NCI-H128 (cell line): ENCODE measurements around the gene ADGRB3.

Experiments used
- DNase-seq: peaks from one replicate; lab custom pipeline; 2025; ENCODE audit not compliant: unreplicated experiment; lab: John Stamatoyannopoulos, UW

ADGRB3 gene

DNA sequence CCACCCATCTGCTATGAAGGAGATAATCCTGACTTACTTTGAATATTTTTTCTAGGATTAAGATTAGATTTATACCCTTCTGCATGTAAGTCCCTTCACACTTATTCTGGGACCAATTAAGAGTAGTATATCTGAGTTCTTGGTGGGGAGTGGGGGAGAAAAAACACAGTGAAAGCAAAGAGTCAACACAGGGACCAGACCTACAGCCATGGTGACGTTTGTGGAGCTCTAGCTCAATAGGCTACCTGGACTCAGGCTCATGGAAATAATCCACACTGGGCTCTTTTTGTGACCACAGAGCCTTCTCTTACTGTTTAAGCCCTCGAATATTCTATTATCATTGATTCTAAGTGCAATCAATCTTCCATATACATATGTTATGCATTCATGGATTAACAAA is 670.4 kb downstream of the ADGRB3 start:
- DNase-seq, result no peak

DNA sequence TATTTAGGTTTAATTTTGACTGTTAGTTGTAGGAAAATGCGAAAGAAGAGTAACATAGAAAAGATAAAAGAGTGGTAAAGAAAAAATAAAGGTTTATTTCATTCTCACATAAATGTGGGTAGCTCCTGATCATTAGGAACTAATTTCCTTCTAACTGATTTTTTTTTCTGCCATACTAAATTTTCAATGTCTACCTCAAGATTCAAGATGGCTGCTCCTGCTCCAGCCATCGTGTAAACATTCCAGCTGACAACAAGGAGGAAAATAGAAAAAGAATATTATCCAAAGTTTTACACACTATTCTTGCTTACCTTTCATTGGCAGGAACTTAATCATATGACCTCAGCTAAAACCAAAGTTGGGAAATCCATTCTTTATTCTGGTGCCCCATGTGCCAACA is 673.5 kb downstream of the ADGRB3 start:
- DNase-seq, result no peak

DNA sequence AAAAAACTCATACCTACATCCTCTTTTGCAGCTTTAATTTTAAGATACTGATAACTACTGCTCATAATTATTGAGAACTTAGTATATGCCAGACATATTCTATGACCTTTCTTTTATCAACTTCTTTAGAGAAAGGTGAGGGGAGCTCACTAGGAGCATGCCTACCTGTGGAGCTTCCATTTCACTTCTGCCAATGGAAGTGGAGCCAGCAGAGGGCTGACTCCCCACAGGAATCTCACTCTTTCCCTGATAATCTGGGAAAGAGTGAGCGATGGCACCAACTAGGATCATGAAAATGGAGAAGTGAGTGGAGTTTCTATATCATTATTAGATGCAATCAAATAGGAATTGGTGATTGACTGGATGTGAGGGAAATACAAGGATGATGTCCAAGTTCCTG is 676.8 kb downstream of the ADGRB3 start:
- DNase-seq, result no peak

DNA sequence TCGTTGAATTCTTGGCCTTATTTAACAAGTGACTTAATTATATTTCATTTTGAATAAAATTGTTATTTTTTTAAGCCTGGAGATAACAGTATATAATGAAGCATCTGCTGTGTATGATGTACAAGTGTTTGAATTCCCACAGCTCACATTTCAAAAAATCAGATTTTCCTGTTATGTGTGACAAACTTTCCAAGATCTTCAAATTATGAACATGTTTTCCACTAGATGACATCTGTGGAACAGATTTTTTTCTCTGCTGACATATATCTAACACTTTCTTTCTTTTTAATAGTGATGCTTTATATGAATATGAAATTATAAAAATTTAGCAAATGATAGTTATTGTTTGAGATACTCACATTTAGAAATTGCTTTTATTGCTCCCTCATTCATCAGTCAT is 678.9 kb downstream of the ADGRB3 start:
- no peak for DNase-seq

DNA sequence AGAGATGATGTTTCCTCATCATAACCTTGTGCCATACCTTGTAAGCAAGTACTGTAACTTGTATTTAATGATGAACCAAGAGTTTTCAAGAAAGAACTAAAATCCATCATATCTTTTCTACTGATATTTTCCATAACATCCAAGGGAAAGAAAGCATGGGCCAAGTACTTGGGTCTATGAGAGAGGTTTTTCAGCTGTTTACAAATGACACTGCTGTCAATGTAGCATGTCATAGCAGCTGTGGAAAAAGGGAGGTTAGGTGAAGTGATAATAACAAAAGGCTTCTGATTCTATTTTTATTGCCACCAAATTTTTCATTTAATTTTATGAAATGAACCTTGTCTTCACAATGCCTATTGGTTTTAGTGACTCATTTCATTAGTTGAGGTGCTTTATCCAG is 679.4 kb downstream of the ADGRB3 start:
- DNase-seq, result no peak

DNA sequence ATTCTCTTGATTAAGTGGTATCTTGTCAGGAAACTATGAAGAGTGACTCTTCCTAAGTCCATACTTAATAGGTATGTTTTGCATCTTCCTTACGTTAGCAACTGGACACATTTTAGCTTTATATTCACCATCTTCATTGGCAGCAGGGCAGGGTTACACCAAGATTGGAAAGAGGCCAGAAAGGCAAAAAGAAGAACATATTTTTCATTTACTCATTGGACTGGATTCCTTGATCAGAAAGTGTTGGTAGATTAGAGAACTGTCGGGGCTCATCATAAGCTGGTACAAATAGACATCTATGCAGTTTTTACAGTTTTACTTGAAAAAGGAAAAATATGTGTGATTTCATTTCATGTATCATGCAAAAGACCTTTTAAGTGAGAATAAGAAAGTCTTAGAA is 696.8 kb downstream of the ADGRB3 start:
- no peak for DNase-seq

DNA sequence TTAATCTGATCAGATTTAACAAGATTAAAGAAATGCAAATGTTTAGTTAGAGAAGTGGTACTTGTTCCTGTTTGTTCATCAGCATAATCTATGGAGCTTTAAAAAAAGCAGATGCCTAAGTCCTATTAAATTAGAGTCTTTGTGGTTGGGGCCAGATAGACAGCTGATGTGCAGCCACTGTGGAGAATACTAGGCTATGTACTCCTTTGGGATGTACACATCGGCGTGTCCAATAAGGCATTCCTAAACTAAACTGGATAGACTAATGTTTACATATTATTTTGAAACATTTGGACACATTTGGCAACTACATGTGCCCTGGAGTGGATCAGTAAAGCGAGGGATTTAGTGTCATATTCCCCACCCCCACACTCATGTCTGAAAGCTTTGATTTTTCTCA is 702.2 kb downstream of the ADGRB3 start:
- no peak for DNase-seq

DNA sequence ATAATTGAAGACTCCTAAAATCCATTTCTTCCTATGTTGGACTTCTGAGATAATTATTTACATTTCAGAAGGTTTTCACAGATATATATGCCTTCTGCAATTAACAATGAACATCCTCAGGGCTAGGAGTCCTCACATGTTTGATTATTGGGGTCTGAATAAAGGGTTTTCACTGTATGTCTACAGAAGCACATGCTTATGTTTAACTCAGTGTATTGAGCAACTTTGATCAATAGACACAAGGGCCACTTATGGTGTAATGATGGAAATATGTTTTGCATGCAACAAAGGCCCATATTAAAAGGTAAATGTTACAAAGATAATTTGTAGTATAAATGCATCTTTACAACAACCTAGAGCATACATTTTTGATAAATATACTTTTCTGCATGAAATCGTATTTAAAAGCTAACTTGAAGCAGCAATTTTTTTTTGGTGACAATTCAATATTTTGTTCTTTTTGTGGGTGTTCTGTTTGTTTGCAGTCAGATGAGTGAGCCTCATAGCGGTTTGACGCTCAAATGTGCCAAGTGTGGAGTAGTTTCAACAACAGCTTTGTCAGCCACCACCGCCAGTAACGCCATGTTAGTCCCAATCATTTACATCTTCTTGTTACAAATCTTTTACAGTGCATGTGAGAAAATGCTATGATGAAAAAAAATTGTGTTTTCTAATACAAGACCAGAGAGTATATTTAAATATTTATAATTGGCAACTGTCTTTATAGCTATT is 703.5 kb downstream of the ADGRB3 start:
- DNase-seq, result no peak

DNA sequence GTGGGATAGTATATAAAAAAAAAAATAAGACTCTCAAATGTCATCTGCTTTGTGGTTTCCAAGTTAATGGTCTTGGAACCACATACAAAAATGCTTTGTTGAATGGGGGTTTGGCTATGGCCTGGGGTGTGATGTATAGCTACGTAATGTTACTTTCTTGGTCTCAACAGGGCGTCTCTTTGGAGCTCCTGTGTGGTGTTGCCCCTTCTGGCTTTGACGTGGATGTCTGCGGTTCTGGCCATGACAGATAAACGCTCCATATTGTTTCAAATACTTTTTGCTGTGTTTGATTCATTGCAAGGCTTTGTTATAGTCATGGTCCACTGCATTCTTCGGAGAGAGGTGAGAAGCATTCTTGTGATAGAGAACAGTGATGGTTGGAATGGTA is 704.1 kb downstream of the ADGRB3 start:
- DNase-seq, result no peak

DNA sequence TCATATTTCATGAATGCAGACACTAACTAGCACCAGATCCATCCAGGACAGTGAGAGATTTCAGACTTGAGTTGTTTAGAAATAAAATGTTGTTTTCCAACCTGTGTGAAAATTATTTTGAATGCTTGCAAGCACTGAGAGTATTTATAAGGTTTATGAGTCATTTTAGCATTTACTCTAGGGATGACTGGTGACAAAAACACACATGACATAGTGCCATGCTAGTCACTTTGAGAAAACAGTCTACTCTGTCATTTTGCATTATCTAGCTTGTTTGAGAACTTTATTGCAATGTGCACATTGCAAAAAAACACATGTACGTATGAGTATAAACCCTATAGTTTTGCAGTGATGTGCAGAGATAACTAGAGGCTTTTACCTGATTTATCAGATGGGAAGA is 705.1 kb downstream of the ADGRB3 start:
- DNase-seq, result no peak

DNA sequence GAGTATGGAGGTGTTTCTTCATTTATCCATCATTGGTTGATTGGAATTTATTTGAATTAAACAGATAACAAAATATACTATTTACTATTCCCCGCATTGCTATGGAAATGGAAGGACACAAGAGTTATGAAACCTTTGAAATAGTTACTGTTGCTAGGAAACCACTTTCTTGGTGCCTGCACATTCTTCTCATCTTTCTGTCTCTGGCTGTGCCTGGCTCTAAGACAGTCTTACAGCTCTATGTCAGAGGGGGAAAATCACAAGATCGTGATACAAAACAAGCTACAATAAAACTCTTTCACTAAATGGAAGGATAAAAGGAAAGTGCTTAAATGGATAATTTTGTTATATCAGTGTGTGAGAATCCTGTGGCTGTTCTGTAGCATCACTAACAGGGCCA is 708.8 kb downstream of the ADGRB3 start:
- no peak for DNase-seq

DNA sequence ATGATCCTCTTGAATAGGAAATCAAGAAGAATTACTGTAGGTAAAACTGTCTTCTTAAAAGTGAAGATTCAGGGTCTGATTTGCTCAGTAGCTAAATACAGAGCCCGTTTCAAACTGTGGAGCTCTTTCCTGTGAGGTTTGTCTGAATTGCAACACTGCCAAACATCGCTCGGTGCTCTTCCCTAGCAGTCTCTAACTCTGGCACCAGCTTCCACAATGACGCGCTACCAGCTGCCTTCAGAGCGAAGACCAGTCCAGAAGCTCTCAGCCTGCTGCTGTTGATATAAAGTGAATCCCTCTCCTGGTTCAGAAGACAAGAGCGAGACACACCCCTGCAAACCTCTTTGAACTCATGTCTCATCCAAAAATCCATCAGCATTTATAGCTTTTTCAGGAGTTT is 714.7 kb downstream of the ADGRB3 start:
- no peak for DNase-seq

DNA sequence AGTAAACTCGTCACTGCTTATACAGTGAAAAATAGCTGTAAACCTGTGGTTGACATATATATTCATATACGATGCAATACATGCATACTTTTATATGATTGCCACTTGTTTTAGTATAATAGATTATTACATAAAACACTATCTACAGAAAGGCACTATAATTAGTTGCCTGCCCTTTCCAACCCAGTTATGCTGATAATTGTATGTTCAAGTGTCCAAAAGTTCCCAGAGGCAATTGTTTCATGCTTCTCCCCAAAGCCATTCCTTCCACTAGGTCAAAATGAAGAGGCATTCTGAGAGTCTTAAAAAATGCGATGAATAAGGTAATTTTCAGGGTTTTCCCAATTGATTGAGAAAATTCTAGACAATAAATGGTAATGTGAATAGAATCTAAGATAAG is 727.1 kb downstream of the ADGRB3 start:
- no peak for DNase-seq

DNA sequence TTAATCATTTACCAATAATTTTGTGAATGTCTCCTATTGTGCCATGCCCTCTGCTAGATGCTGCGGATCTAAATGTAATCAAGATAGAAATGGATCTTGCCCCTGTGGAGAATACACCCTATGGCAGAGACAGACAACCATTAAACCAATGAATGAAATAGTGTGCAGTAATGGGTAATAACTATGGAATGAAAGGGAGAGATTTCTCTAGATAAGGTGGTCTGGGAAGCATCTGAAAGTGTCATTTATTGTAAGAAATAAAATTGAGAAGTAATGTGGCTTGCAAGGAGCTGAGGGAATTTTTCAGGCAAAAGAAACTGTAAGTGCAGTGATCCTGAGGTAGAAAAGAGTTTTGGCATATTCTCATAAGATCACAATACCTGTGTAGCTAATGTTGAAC is 731.7 kb downstream of the ADGRB3 start:
- DNase-seq, result no peak

DNA sequence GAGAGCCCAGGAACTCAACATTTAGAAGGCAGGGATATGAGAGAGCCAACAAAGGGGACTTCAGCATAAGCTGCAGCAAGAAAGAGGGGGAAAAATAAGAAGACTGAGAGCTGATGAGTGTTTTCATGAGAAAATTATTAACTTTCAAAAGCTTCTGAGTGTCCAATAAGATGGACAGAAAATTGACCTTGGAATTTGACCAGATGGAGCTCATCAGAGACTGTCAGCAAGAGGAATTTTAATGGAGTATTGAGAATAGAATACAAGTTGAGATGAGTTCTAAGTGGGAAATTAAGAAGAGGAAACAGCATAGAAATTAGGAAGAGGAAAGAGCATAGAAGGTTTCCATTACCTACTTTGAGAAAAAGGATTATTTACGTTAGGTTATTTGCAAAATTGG is 733.5 kb downstream of the ADGRB3 start:
- DNase-seq, result no peak

DNA sequence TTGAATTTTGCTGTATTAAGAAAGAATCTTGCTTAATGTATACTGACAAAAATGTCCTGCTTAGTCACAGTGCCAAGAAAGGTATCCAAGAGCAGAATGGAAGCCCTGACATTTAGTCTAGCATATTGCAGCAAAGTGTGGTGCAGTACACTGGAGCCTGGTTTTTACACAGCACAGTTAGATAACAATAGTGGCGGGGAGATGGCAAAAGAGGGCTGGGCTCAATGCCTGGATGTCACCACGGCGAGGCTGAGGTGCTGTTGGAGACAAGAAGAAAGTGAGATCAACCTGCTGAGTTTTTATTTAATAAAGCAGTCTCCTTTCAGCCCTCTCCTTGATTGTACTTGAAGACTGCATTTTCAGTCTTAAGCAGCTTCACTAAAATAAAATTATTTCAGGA is 735.7 kb downstream of the ADGRB3 start:
- DNase-seq, result no peak

DNA sequence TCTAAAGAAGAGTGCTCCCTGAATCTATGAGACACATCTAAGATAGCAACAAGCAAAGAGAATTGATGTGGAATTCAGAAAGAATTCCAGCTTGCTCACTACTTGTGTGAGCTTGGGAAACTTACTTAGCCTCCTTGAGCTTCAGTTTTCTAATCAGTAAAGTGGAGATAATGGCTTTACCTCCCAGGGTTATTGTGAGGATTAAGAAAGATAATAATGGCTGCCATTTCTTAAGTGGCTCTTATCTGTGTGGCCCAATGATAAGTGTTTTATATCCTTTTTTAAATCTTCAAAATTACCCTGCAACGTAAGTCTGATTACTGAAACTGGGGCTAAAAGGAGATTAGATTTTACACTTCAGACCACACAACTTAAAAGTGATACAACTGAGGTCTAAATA is 743.2 kb downstream of the ADGRB3 start:
- no peak for DNase-seq

DNA sequence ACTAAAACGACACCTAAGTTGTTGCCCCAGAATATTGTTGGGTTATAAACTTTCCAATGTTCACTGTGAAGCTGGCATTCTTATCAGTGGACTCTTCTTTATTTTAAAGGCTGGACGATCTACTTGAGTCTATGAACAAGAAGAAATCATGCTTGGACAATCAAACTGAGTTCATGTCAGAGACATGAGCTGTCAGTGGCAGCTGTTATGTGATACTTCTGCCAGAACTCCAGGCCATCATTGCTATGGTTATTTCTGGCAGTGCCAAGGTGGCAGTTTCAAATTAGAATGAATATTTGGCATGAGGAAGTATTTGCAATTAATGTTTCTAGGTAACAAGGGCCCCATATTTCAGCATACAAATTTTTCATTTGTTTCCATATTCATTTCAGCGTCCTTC is 744.4 kb downstream of the ADGRB3 start:
- DNase-seq, result no peak

DNA sequence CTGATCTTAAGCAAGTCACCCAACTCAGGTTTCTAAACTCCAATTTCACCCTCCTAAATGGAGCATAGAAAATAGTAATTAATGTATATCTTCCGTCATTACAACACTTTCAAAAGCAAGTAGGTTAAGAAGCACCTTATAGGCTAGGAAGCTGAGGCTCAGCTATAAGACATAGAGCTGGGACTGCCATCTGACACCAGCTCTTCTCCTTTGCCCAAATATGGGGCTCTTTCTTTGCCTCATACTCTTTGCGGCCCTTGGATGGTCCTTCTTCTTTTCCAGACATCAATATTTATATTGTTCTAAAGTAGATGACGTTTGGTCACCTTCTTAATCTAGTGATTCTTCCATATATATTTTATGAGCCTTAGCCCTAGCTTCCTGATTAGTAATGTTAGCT is 748.5 kb downstream of the ADGRB3 start:
- no peak for DNase-seq

DNA sequence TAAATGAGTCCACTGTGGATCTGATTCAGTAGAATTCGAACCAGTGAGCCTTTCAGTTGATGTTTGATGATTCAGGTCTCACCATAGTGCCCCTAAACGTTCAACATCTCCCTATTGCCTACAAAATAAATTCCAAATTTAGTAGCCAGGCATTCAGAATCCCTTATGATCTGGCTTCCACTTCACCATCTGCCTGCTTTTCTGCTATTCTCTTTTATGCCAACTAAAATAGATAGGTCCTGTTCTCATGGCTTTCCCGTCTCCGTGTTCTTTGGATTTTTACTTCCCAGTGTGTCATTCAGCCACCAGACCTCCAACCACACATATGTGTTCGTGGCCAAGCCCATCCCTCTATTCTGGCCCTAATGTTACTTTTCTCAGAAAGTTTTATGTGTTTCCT is 751.3 kb downstream of the ADGRB3 start:
- no peak for DNase-seq

DNA sequence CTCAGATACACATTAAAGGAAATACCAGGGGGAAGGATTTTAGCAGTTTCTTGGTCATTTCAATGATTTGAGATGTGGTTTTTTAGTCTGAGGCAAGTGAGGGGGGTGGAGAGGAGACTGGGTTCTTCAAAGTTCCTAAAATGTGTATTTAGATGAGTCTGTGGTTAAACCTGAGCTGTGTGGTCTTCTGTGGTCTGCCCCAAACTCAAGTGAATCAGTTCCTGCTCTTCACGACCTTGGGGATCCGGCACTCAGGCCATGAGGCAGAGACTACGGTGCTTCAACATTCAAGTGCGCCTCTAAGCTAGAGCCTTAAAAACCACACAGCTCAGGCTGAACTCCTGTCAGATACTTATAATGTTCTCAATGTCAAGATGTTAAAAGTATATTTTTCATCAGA is 755.0 kb downstream of the ADGRB3 start:
- no peak for DNase-seq

DNA sequence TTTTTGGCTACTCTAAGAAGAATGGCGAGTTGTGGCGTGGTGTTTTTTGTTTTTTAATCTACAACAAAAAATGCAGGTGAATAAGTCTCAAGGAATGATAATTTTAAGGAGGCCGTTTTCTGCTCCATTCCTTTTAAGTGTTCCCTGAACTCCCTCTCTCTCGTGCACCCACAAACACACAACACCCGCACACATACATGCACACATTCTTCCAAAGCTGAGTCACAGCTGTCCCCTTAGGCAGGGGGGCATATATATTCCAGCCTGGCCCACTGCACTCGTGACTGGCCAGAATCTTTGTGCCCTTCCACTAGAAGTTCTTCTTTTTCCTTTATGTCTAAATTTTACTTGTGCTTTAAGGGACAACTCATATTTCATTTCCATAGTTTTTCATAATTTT is 756.0 kb downstream of the ADGRB3 start:
- no peak for DNase-seq

DNA sequence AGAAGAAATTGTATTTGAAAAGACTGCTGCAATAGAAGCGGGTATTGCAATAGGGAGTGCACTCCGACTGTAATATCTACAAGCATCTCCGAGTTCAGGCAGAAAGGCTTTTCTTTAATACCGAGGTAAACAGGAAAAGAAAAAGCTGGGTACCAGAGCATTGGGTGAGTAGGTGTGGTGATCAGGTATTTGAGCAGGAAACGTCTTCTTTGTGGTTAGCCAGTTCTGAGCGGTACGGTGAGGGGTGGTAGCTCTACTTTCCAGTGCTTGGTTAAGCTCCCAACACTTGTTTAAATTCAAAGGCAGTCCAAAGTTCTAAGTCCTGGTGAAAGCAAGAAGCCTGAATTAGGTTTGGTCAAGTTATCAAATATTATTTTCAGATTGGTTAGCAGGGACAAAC is 757.7 kb downstream of the ADGRB3 start:
- no peak for DNase-seq

DNA sequence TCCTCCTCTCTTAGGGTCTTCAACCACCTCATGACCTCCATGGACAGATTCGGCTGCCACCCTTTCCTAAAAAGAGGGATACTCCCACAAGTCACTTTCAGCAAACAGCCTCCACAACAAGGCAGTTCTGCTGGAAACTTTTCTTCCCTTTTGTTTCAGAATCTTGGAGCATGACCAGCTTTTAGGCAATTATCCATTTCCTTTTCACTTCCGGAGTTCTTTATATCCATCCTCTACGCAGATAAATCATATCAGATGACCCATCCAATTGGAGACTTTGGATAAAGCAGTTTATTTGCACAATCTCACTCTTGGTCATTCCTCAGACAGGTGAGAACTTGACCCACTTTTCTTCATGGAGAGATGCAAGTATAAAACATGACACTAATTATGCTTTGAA is 763.2 kb downstream of the ADGRB3 start:
- DNase-seq, result no peak
